GM12878 (cell line): ENCODE measurements around the gene MAST1. TPM values are rescaled to one million over a fixed set of nuclear protein-coding genes. Genes with fewer than 3 reads are reported as not detected.

ENCODE experiments used
- ASH2L ChIP-seq: fragments of 300-600, 200-600 bp; sonication (generic); IDR thresholded peaks from 2 replicates; pipeline ENCODE4 v1.6.1; 2017; ENCODE audit warnings: low read depth, mild to moderate bottlenecking, borderline replicate concordance
- BCL3 ChIP-seq: IDR thresholded peaks from 2 replicates; pipeline ENCODE4 v1.6.1; 2011; ENCODE audit warnings: borderline replicate concordance, low read depth, mild to moderate bottlenecking, moderate library complexity, low read length; ENCODE audit not compliant: insufficient read depth, poor library complexity, severe bottlenecking
- CBX5 ChIP-seq: sonication (generic); IDR thresholded peaks from 2 replicates; pipeline ENCODE4 v1.6.1; 2016; ENCODE audit warnings: low read depth, moderate library complexity, mild to moderate bottlenecking, inconsistent platforms
- CEBPZ ChIP-seq: fragments of 150-350 bp; IDR thresholded peaks from 2 replicates; pipeline ENCODE4 v1.6.1; 2016; ENCODE audit warnings: low read depth, low read length
- CHD2 ChIP-seq: IDR thresholded peaks from 2 replicates; pipeline ENCODE4 v1.6.1; 2011; ENCODE audit warnings: low read depth, low read length, improper control_type of control experiment, borderline replicate concordance
- CREB1 ChIP-seq: IDR thresholded peaks from 2 replicates; pipeline ENCODE4 v1.6.1; 2012; ENCODE audit warnings: low read depth, mild to moderate bottlenecking, inconsistent platforms
- EP300 ChIP-seq, 2 experiments: fragments of 150-350 bp in 1 of 2; IDR thresholded peaks; 2 replicates each; pipeline ENCODE4 v1.6.1; 2011 to 2012; ENCODE audit warnings: low read depth in 2 of 2, low read length in 2 of 2, borderline replicate concordance in 1 of 2, improper control_type of control experiment in 1 of 2, inconsistent platforms in 1 of 2; ENCODE audit not compliant: control insufficient read depth in 1 of 2
- GABPA ChIP-seq: IDR thresholded peaks from 2 replicates; pipeline ENCODE4 v1.6.1; 2014; ENCODE audit warnings: antibody characterized with exemption, low read depth, mild to moderate bottlenecking, inconsistent platforms
- JUNB ChIP-seq: IDR thresholded peaks from 2 replicates; pipeline ENCODE4 v1.6.1; 2016; ENCODE audit warnings: antibody characterized with exemption, mild to moderate bottlenecking
- MTA3 ChIP-seq: IDR thresholded peaks from 2 replicates; pipeline ENCODE4 v1.6.1; 2012; ENCODE audit warnings: low read length, inconsistent platforms, borderline replicate concordance
- NBN ChIP-seq: fragments of 450-650 bp; IDR thresholded peaks from 2 replicates; pipeline ENCODE4 v1.6.1; 2016
- RUNX3 ChIP-seq: IDR thresholded peaks from 2 replicates; pipeline ENCODE4 v1.6.1; 2012; ENCODE audit warnings: low read length, inconsistent platforms
- SKIL ChIP-seq: fragments of 450-650 bp; IDR thresholded peaks from 2 replicates; pipeline ENCODE4 v1.6.1; 2017; ENCODE audit warnings: mild to moderate bottlenecking, low read depth, inconsistent platforms; ENCODE audit not compliant: poor library complexity, severe bottlenecking
- SMAD5 ChIP-seq: IDR thresholded peaks from 2 replicates; pipeline ENCODE4 v1.6.1; 2016; ENCODE audit warnings: antibody characterized with exemption, low read depth
- SMC3 ChIP-seq: IDR thresholded peaks from 2 replicates; pipeline ENCODE4 v1.6.1; 2011; ENCODE audit warnings: low read length, improper control_type of control experiment, borderline replicate concordance
- SREBF1 ChIP-seq: IDR thresholded peaks from 2 replicates; pipeline ENCODE4 v1.6.1; 2012; ENCODE audit warnings: mild to moderate bottlenecking, low read length
- SUZ12 ChIP-seq: fragments of 200-600 bp; sonication (generic); IDR thresholded peaks from one replicate; pipeline ENCODE4 v1.6.1; 2018; ENCODE audit warnings: antibody characterized with exemption, mild to moderate bottlenecking; ENCODE audit not compliant: unreplicated experiment
- TAF1 ChIP-seq: IDR thresholded peaks from 2 replicates; pipeline ENCODE4 v1.6.1; 2011; ENCODE audit warnings: mild to moderate bottlenecking, low read depth, low read length, borderline replicate concordance
- TBL1XR1 ChIP-seq: IDR thresholded peaks from 2 replicates; pipeline ENCODE4 v1.6.1; 2012; ENCODE audit warnings: low read depth, low read length, improper control_type of control experiment
- TCF7 ChIP-seq: IDR thresholded peaks from 2 replicates; pipeline ENCODE4 v1.6.1; 2014; ENCODE audit warnings: antibody characterized with exemption, borderline replicate concordance
- polyA plus RNA-seq, 11 experiments: library from polyadenylated mRNA; depleted of rRNA in 4 of 11; unstranded in 6 of 11; stranded (reverse) in 5 of 11; fragments of >200 nt; fragmentation: Nextera tagmentation in 4 of 11; fragmentation: Illumina TruSeq in 1 of 11; extraction: Ambion mirVana in 4 of 11; extraction: Trizol in 1 of 11; gene quantifications; 1 replicate in 1 of 11; 2 replicates in 10 of 11; pipeline versions ENCODE4 v1.2.1 to v1.2.3, GENCODE V29; 2011 to 2016; ENCODE audit warnings: inconsistent platforms in 2 of 11, missing spikeins in 2 of 11, low read depth in 1 of 11
- total RNA-seq, 4 experiments: library from RNA; depleted of rRNA in 3 of 4; stranded (reverse); fragments of >200 nt in 3 of 4; fragmentation: Illumina TruSeq in 1 of 4; extraction: Trizol in 1 of 4; gene quantifications; 2 replicates each; pipeline versions ENCODE4 v1.2.1 to v1.2.3, GENCODE V29; 2013 to 2021

Gene MAST1
- total and polyA plus RNA-seq, 10 of the 15 experiments (the other 5 are each of a cell fraction or from before 2014, with no cell fraction given): 0.08 to 0.79 (median 0.44) TPM; not detected in 1

GRCh38 chr19:12899891-12900518 is 61.7 kb downstream of the MAST1 start (continued):
- peak; percentile 93 for TF ChIP-seq RUNX3
- TF ChIP-seq GABPA: no peak
- TF ChIP-seq CHD2: peak; percentile 51; the same call in 1 of the 2 replicates
- peak; percentile 86 for TF ChIP-seq NBN
- TF ChIP-seq CEBPZ: no peak
- no peak for TF ChIP-seq SMAD5
- peak; percentile 98 for TF ChIP-seq SKIL
- no peak for TF ChIP-seq JUNB
- no peak for TF ChIP-seq TCF7
- peak; percentile 76 to 89; a peak in 3 of 4 replicates for TF ChIP-seq EP300 (IDR thresholded peaks at IDR 0.05; ENCODE audit: borderline replicate concordance in 1 of 2, control insufficient read depth in 1 of 2, low read depth in 2 of 2, low read length in 2 of 2)
- no peak for TF ChIP-seq SMC3
- TF ChIP-seq TBL1XR1: peak; percentile 84; the same call in 1 of the 2 replicates
- no peak for TF ChIP-seq SUZ12
- TF ChIP-seq ASH2L: no peak
- TF ChIP-seq SREBF1: no peak
- no peak for TF ChIP-seq CBX5
- TF ChIP-seq MTA3: peak; percentile 67; the same call in 1 of the 2 replicates
- no peak for TF ChIP-seq TAF1
- peak; percentile 89 for TF ChIP-seq BCL3
- peak; percentile 38; the same call in 1 of the 2 replicates for TF ChIP-seq CREB1
